ENCODE data around the gene TRMT5. TPM values are rescaled to one million over a fixed set of nuclear protein-coding genes. Genes with fewer than 3 reads are reported as not detected.

Gene TRMT5
- total and polyA plus RNA-seq, 2 of the 8 experiments (the other 6 are each of a cell fraction or from before 2014, with no cell fraction given): 4.3 to 24.2 TPM

DNA sequence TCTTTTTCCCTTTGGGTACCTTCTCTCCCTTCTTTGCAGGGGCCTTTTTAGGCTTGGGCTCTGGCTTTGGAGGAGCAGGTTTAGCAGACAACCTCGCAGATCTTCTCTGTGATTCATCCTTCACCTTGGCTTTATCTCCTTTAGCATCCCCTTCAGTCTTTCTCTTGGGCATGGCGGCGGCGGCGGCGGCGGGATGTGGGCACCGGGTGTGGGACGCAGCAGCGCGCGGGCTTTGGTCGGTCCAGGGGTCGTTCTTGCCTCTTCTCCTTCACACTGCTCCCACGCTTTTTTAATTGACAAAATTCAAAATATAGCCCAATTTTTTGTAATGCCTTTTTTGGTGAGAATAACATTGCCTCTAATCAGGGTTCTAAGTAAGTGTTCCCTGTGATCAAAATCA lies 8.6 kb downstream of the TRMT5 start (continued):
- TF ChIP-seq PHF8 (conservative IDR thresholded peaks at IDR 0.05; ENCODE audit: low read depth, low read length) (no peak), SAP30 (IDR thresholded peaks at IDR 0.05; ENCODE audit: insufficient read depth, insufficient replicate concordance, low read length) (no peak), SUZ12 (IDR thresholded peaks at IDR 0.05; ENCODE audit: low read length) (no peak), TBP (IDR thresholded peaks at IDR 0.05; ENCODE audit: low read depth, low read length) (no peak), HDAC6 (IDR thresholded peaks at IDR 0.05; ENCODE audit: low read depth, low read length) (no peak)
- TF ChIP-seq, protein P1, sequence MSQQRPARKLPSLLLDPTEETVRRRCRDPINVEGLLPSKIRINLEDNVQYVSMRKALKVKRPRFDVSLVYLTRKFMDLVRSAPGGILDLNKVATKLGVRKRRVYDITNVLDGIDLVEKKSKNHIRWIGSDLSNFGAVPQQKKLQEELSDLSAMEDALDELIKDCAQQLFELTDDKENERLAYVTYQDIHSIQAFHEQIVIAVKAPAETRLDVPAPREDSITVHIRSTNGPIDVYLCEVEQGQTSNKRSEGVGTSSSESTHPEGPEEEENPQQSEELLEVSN (IDR thresholded peaks at IDR 0.05): no peak
